Psoas muscle (tissue), 8 donors: ENCODE results near the gene ONECUT3. TPM values are rescaled to one million over a fixed set of nuclear protein-coding genes. Genes with fewer than 3 reads are reported as not detected.

Experiments used
- ATAC-seq, 4 donors: fragments of 200-7000 bp; cut with Tn5 transposase; one replicate each; pipeline ENCODE4 v1.9.1; 2020; ENCODE audit warnings: moderate library complexity in 3 of 4, mild to moderate bottlenecking in 2 of 4
- DNase-seq, 2 donors: peaks; one replicate each; pipeline ENCODE4 v3.0.0-alpha.2; 2020
- H3K27ac ChIP-seq: fragments of 200-600 bp; one replicate; pipeline ENCODE4 v1.8.0; 2022
- H3K27me3 ChIP-seq, 3 donors: fragments of 200-600 bp in 1 of 3; one replicate each; pipeline versions ENCODE4 v1.6.1 to v1.8.0; 2013 to 2022; ENCODE audit warnings: low read length in 2 of 3, mild to moderate bottlenecking in 2 of 3, moderate library complexity in 1 of 3; ENCODE audit not compliant: insufficient read depth in 3 of 3
- H3K36me3 ChIP-seq, 2 donors: fragments of 200-600 bp in 1 of 2; one replicate each; pipeline versions ENCODE4 v1.6.1 to v1.8.0; 2013 to 2022; ENCODE audit warnings: low read depth in 1 of 2, mild to moderate bottlenecking in 1 of 2, moderate library complexity in 1 of 2; ENCODE audit not compliant: insufficient read depth in 1 of 2
- H3K4me1 ChIP-seq: fragments of 200-600 bp; one replicate; pipeline ENCODE4 v1.8.0; 2022
- H3K4me3 ChIP-seq: fragments of 200-600 bp; one replicate; pipeline ENCODE4 v1.8.0; 2022; ENCODE audit warnings: mild to moderate bottlenecking
- H3K9me3 ChIP-seq: fragments of 200-600 bp; one replicate; pipeline ENCODE4 v1.8.0; 2022
- CTCF ChIP-seq: fragments of 200-600 bp; IDR thresholded peaks from one replicate; pipeline ENCODE4 v1.8.0; 2022; ENCODE audit warnings: antibody characterized with exemption
- WGBS, 3 donors: extraction: QIAGEN DNeasy Blood & Tissue Kit; methylation state at CpG; one replicate each; pipeline versions ENCODE4 v1.1.6 to v1.1.7; 2013; 5-methylcytosine and 5-hydroxymethylcytosine counted together
- intact Hi-C, 2 donors: fragments of 100-400 bp; cut with DNase I; formaldehyde crosslinking; loops; one replicate each; pipeline versions ENCODE4 v1.11.0 to v1.14.2; 2022
- polyA plus RNA-seq, 3 donors: library from polyadenylated mRNA; stranded (reverse); fragments of 200-250 nt; gene quantifications; one replicate each; pipeline ENCODE4 v1.2.3, GENCODE V29; 2013
- total RNA-seq, 4 donors: library from RNA; stranded (reverse); fragmentation: NEBNext Ultra II Directional in 2 of 4; extraction: Animal tissue kit (Norgen Biotek cat#: 25700) in 2 of 4; gene quantifications; one replicate each; pipeline versions ENCODE4 v1.2.1 to v1.2.4, GENCODE V29; 2021 to 2023
- donor health status: healthy with polysubstance abuse.
- donor health status: DM: no; HTN: no; CAD: no; lungs with moderate emphysema.
- donor health status: Bipolar disorder and iron deficiency.
- donor health status: healthy.
- donor health status: DM: yes; HTN: yes; CAD: no.
- donor health status: DM: no; HTN: no; CAD: no.
- donor health status: DM: no; HTN: no; CAD: no.
- donor health status: DM: yes; HTN: yes; CAD: no.

Gene ONECUT3
- total and polyA plus RNA-seq, 7 donors = not detected

DNA sequence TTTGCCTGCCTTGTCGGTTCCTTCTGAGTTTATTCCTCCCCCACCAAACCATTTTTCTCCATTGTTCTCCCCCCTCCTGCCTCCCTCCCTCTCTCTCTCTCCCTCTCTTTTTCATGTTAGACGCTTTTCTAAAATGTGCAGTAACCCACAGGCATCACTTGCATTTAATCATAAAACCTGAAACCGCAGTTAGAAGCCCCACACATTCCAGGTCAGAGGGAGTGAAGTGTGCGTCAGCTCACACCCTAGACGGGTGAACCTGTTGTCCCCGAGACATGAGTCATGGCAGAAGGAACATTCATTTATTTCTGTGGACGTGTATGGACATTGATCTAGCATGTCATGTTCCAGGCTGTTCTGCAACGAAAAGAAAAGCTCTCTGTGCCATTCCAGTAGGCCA, 19.9 kb downstream of the ONECUT3 start:
- no peaks in the 10 kb centered on the region for H3K36me3 ChIP-seq
- no peak for TF ChIP-seq CTCF
- no peak overlapping the region for H3K27ac ChIP-seq
- intact Hi-C loops = no loop called here
- peaks cover 0 to 85% (median 37%) of the 10 kb centered on the region in 3 donors for H3K27me3 ChIP-seq
- H3K9me3 ChIP-seq = peaks cover 12% of the 10 kb centered on the region
- ATAC-seq = no peak
- no peaks in the 10 kb centered on the region for H3K4me1 ChIP-seq
- no peak for DNase-seq
- no peak overlapping the region for H3K4me3 ChIP-seq
- WGBS, 3 donors = 21 to 29% (median 26%) methylated on average over 8 of the region's 8 CpGs

- no peak for ATAC-seq
- intact Hi-C loops = no loop called here
- WGBS, 3 donors = 5 to 8% (median 6%) methylated on average over 46 to 59 of the region's 59 CpGs
- no peak for DNase-seq
- H3K27ac ChIP-seq = no peak overlapping the region
- H3K9me3 ChIP-seq = peaks cover 12% of the 10 kb centered on the region
- H3K4me3 ChIP-seq = no peak overlapping the region
- TF ChIP-seq CTCF = peak; percentile 24
- H3K27me3 ChIP-seq = peaks cover 0 to 86% (median 42%) of the 10 kb centered on the region in 3 donors
- H3K4me1 ChIP-seq = no peaks in the 10 kb centered on the region
- H3K36me3 ChIP-seq = no peaks in the 10 kb centered on the region
Observed at GRCh38 chr19:1774989-1775772, 21.9 kb downstream of the ONECUT3 start.

GRCh38 chr19:1775951-1776605, 22.8 kb downstream of the ONECUT3 start:
- ATAC-seq (no peak), DNase-seq (no peak)

GRCh38 chr19:1776606-1777147, 23.4 kb downstream of the ONECUT3 start:
- Histone ChIP-seq H3K27ac (no peak overlapping the region), H3K4me3 (no peak overlapping the region), H3K4me1 (no peaks in the 10 kb centered on the region), H3K27me3 (peaks cover 0 to 85% (median 50%) of the 10 kb centered on the region in 3 donors), H3K9me3 (peaks cover 2% of the 10 kb centered on the region), H3K36me3 (no peaks in the 10 kb centered on the region)
- WGBS, 3 donors = 6 to 8% (median 8%) methylated on average over 23 of the region's 23 CpGs
- intact Hi-C loops = no loop called here
- DNase-seq (no peak), ATAC-seq (no peak)
- no peak for TF ChIP-seq CTCF

More at GRCh38 chr19:1775951-1776605, 22.8 kb downstream of the ONECUT3 start:
- intact Hi-C loops = no loop called here
- no peak for TF ChIP-seq CTCF
- H3K4me1 ChIP-seq = no peaks in the 10 kb centered on the region
- 1 to 2% (median 2%) methylated on average over 38 to 50 of the region's 50 CpGs for WGBS, 3 donors
- peaks cover 0 to 86% (median 49%) of the 10 kb centered on the region in 3 donors for H3K27me3 ChIP-seq
- H3K36me3 ChIP-seq = no peaks in the 10 kb centered on the region
- peaks cover 5% of the 10 kb centered on the region for H3K9me3 ChIP-seq
- H3K27ac ChIP-seq = no peak overlapping the region
- no peak overlapping the region for H3K4me3 ChIP-seq
